Measurements from ENCODE around the gene RLF. TPM values are rescaled to one million over a fixed set of nuclear protein-coding genes. Genes with fewer than 3 reads are reported as not detected.
"Not testable (repeated sequence)": the region's sequence is repeated elsewhere in the genome, so short reads cannot be mapped to it uniquely, and the experiment has no call there.

RLF gene
- total RNA-seq, 1 experiment from 2014 or later, result 27.9 TPM

DNA sequence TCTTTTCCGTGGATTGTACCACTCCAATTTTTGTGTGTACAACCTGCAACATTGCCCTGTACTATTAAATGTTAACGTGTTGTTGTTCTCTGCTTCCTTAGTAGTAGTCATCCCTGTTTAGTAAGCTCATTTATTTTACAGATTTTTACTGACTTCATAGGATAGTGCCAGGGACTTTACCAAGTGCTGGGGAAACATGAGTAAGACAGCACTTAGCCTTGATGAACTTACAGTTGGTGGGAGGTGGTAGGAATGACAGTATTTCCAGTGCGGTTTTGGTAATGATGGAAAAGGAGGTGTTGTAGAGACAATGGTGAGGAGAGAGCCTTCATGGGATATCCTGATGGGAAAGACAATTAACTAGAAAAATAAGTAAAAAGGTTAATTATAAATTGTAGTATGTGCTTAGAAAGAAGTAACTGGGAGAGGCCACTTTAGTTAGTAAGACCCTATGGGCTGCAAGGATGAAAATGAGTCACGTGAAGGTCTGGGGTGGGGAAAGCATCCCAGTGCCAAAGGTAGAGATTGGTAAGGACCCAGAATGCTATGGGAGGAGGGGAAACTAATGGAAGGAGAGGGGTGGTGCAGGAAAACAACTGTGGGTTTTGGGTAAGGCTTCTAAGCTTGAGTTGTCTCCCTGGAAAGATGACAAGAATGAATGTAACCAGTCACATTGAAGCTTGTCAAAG, 1.7 kb downstream of the RLF start:
- peak; percentile 10 for DNase-seq (ENCODE audit: low read depth)

GRCh38 chr1:40167317-40167716, 6.1 kb downstream of the RLF start:
- DNase-seq (ENCODE audit: low read depth), result no peak

- DNase-seq (ENCODE audit: low read depth), result no peak
These were observed 9.8 kb downstream of the RLF start for GRCh38 chr1:40171036-40171435.

DNA sequence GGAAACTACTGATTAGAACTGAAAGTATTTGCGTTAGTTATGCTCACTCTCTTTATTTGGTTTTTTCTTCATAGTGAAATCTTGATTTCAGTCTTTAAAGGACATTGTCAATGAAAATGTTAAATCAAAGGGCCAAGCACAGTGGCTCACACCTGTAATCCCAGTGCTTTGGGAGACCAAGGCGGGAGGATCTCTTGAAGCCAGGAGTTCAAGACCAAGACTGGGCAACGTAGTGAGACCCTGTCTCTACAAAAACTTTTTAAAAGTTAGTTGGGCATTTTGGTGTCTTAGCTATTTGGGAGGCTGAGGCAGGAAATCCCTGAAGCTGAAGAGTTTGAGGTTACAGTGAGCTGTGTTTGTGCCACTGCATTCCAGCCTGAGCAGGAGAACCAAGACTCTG, 13.6 kb downstream of the RLF start:
- DNase-seq (ENCODE audit: low read depth), result no peak

DNA sequence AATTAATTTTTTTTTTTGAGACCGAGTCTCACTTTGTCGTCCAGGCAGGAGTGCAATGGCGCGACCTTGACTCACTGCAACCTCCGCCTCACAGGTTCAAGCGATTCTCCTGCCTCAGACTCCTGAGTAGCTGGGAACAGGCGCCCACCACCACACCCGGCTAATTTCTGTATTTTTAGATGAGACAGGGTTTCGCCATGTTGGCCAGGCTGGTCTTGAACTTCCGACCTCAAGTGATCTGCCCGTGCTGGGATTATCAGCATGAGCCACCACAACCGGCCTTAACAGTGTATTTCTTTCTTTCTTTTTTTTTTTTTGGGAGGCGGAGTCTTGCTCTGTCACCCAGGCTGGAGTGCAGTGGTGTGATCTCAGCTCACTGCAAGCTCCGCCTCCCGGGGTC, 15.8 kb downstream of the RLF start:
- not testable (repeated sequence) for DNase-seq (ENCODE audit: low read depth)

DNA sequence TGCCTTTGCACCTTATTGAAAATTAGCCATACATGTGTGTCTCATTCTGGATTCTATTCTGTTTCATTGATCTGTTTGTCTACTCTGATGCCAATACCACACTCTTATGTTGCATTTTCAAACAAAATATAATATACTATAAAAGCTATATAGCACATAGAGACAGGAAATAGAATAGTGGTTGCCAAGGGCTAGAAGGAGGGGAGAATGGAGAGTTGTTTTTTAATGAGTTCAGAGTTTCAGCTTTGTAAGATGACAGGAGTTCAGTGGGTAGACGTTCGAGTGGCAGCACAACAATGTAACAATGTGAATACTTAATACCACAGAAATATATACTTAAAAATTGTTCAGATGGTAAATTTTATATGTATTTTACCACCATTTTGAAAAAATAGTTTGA, 17.0 kb downstream of the RLF start:
- no peak for DNase-seq (ENCODE audit: low read depth)

GRCh38 chr1:40179496-40180089, 18.4 kb downstream of the RLF start:
- no peak for DNase-seq (ENCODE audit: low read depth)

GRCh38 chr1:40183055-40183710, 22.0 kb downstream of the RLF start:
- peak; percentile 8 for DNase-seq (ENCODE audit: low read depth)

GRCh38 chr1:40184193-40184592, 23.0 kb downstream of the RLF start:
- DNase-seq (ENCODE audit: low read depth), result no peak

DNA sequence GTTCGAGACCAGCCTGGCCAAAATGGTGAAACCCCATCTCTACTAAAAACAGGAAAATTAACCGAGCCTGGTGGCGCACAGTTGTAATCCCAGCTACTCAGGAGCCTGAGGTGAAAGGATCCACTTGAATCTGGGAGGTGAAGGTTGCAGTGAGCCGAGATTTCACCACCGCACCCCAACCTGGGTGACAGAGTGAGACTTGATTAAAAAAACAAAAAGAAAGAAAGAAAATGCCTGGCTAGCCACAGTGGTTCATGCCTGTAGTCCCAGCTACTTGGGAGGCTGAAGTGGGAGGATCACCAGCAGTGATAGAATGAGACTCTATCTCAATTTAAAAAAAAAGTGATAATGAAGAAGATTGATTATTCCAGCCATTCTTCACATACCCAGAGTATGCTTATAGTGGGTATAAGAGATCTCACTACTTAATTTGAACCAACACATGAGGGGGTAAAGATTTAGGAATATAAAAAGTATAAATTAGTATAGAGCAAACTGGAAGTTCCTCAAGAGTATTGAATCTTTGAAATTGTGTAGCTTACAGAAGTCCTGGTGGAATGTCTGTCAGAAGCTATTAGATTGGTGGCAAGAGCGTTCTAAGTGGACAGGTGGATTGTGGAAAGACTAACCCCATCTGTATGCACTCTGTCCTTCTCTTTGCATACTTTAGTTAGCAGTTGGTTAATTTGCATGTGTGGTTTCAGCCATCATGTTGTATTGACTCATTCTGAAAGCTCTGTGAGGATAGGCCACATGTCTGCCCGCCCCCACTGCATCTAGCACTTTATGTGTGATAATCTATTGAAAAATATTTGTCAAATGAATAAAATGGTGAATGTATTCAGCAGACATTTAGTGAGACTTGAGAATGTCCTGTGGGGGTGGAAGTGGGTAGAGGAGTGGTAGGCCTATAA, 25.0 kb downstream of the RLF start:
- peak; percentile 32 for DNase-seq (ENCODE audit: low read depth)

- no peak for DNase-seq (ENCODE audit: low read depth)
These were observed 26.2 kb downstream of the RLF start for GRCh38 chr1:40187399-40187798.

DNA sequence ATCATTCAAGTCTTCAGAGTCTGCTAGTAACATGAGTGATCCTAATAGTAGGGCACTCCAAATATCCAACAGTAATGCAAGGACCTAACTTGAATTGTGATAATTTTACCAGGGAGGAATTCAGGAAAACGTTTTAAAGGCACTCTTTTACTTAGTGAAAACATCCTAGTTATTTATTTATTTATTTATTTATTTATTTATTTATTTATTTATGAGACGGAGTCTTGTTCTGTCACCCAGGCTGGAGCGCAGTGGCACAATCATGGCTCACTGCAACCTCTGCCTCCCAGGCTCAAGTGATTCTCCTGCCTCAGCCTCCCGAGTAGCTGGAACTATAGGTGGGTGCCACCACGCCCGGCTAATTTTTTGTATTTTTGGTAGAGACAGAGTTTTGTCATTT, 33.5 kb downstream of the RLF start:
- DNase-seq (ENCODE audit: low read depth), result not testable (repeated sequence)

GRCh38 chr1:40197656-40198055, 36.5 kb downstream of the RLF start:
- DNase-seq (ENCODE audit: low read depth), result no peak

- DNase-seq (ENCODE audit: low read depth), result no peak
These were observed 37.9 kb downstream of the RLF start for GRCh38 chr1:40199126-40199525.

- DNase-seq (ENCODE audit: low read depth), result no peak
These were observed 43.7 kb downstream of the RLF start for GRCh38 chr1:40204856-40205255.

- DNase-seq (ENCODE audit: low read depth), result no peak
These were observed 49.5 kb downstream of the RLF start for GRCh38 chr1:40210511-40211204.

DNA sequence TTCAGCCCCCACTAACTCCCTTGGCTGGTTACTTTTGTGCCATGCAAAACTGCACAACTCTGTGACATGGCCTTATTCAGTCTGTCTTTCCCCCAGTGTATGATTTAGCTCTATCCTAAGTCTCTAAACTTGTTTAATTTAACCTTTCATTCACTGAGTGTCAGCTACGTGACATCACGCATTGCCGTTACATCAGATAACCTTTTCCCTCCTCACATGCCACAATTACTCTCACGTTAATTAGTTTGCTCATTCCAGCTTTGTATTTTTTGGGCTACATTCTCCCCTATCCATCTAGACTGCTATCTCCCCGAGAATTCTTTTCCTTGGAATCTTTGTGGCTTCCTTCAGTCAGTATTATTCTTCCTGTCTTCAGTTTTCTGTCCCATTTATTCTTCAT, 57.1 kb downstream of the RLF start:
- DNase-seq (ENCODE audit: low read depth), result no peak

GRCh38 chr1:40221471-40221905, 60.3 kb downstream of the RLF start:
- DNase-seq (ENCODE audit: low read depth), result not testable (repeated sequence)

DNA sequence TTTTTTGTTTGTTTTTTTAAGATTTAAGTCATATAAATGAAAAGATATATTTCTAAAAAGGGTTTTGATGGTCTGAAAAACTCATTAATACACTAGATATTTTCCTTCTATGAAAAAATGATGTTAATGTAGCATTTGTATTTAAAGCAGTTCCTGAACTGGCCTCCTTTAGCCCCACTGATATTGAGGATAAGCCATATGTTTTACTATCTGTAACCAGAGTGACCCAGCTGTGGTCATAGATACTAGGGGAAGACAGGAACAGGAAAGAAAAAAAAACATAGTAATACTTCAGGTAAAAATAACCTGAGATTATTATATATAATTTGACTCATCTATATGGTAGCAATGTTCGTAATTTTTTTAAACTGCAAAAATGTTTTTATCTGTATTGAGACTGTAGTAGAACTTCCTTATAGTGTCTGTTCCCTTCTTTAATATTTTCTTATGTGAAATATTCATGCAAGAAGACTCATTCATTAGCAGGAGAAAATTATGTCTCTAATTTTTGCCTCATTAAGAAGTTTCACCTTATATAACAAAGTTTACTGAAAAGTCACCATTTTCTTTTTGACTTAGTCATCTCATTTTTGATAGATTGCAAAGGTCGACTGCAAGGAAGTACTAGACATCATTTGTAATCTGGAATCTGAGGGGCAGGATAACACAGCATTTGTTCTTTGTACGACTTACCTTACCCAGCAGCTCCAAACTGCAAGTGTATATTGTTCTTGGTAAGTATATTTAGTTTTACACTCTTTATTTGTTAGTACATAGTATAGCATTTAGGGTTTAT, 61.0 kb downstream of the RLF start:
- DNase-seq (ENCODE audit: low read depth), result no peak

- DNase-seq (ENCODE audit: low read depth), result no peak
These were observed 62.9 kb downstream of the RLF start for GRCh38 chr1:40224040-40224439.

DNA sequence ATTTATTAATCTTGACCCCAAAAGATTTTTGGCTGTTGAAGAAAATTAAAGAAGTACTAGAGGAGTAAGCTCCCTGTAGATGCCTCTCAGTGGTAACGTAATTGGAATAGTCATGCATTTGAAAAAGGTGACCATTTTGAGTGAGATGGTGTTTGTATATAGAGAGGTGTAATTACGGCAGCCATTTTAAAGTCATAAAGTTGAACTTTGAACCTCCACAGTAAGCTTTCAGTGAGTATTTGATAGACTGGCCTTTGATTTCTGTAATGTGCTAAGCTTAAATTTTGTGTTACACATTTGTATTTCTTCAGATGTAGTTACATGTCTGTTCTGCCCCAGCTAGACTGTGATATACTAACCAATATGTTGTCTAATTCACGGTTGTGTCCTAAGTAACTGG, 65.0 kb downstream of the RLF start:
- DNase-seq (ENCODE audit: low read depth), result no peak
